Brain pericyte (primary cell): ENCODE measurements around the gene PLA2G5.
"Not testable (repeated sequence)": the region's sequence is repeated elsewhere in the genome, so short reads cannot be mapped to it uniquely, and the experiment has no call there.

Experiments used
- DNase-seq: peaks from one replicate; pipeline ENCODE4 v3.0.0-alpha.2; 2012; ENCODE audit warnings: low read depth, low spot score

Gene PLA2G5

DNA sequence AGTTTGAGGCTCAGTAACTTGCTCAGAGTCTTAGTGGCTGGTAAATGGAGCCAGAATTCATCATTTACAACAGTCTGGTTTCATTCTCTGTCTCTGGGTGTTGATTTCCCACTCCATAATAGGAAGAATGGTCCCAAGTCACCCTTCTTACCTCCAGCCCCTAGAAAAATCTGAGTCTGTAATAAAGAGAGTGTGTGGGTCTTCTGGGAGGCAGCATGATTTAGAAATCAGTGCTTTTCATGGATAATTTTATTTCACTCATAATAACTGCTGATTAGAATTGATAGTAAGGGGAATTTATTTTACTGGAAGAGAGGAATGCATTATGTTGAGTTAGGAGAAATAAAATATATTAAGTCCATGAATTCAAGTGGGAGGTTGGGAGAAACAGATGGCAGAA, 47.2 kb downstream of the PLA2G5 start:
- DNase-seq, result no peak

DNA sequence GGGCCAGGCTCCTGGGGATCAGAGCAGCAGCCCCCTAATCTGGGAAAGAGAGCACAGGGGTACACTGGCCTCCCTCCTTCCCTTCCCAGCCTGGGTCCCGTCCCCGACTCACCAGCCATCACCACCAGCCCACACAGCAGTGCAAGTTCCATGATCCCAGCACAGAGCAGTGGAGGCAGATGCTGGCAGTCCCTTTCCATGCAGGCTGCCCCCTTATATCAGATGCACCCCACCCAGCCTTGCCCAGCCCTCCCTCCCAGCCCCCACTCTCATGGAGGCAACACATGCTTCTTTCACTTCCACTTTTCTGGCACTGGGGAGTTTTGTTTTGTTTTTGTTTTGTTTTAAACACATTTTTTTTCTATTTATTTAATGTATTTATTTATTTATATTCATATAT, 49.4 kb downstream of the PLA2G5 start, which contains the start of gene PLA2G2D:
Gene PLA2G2D (minus strand): TSS at position 190 of the 400 bp plus-strand sequence. CDS start 38 bp downstream, at position 152.
- DNase-seq, result no peak

DNA sequence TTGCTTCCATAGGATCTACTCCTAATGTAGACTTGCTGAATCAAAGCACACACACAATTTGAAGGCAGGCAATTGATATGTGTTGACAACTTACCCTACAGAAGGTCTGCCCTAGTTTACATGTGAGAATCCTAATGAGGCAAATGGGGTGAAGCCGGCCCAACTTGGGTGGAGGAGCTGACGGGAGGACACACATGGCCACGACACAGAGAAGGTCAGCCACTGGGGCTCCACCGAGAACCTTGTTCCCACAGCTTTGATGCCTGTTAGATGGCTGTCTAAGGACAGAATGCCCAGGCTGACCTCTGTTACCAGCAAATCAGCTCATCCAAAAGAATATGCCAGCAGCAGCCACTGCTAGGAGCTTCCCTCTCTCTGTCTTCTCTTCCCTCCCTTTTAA, 50.8 kb downstream of the PLA2G5 start:
- DNase-seq, result no peak

DNA sequence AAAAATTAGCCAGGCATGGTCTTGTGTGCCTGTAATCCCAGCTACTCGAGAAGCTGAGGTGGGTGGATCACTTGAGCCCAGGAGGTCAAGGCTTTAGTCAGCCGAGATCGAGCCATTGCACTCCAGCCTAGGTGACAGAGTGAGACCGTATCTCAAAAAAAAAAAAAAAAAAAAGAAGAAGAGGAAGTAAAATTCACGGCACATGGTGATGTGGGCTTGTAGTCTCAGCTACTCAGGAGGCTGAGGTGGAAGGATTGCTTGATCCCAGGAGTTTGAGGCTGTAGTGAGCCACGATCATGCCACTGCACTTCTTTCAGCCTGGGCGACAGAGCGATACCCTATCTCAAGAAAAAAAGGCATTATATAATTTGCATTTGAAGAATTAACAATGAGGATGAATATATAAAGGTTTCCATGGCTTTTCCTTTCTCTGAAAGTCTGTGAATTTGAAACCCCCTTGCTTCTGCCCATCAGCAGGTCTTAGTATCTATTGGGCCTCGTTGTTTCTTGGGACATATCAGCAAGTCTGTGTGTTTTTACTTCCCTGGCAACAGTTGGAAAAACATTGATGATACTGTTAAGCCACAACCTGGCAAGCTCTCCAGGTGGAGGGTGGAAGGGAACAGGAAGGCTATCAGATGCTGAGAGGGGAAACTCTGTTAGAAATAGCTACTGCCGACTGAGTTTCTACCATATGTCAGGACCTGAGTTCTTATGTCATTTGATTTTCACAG, 53.9 kb downstream of the PLA2G5 start:
- DNase-seq, result no peak

DNA sequence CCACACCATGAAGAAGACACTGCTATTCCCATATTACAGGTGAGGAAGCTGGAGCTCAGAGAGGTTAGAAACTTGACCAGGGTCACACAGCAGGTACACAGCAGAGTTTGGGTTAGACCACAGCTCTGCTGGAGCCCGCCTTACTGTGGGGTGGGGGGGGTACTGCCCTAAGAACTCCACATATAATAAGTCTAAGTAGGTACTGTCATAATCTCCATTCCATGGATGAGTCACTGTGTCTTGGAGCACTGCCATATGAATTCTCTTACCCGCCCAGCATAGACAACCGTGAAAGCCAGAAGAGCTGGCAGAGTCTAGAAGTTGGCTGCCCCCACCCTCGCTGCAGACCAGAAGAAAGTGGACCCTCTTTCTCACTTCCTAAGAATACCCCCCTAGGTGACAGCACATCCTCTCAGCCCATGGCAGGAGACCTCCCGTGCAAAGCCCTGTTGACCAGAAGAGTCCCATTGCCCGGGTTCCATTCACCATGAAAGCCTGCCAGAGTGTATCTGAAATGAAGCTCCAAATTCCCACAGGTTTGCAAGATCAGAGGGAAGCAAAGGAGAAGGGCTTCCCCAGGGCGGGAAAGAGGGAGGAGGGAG, 54.6 kb downstream of the PLA2G5 start:
- DNase-seq, result no peak

DNA sequence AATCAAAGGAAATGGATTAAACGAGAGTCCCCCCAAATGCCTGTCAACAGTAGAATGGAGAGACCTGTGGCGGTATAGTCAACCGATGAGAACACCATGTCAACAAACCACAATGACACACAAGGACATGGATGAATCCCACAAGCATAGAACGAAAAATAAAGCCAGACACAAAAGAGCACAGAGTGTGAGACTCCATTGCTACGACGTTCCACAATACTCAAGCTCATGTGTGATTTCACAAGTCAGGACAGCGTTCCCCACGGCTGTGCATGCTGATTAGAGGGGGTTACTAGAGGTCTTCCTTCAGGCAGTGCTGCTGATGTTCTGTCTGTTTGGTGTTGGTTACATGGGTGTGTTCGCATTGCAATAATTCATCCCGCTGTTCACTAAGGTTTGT, 55.1 kb downstream of the PLA2G5 start:
- DNase-seq, result no peak

DNA sequence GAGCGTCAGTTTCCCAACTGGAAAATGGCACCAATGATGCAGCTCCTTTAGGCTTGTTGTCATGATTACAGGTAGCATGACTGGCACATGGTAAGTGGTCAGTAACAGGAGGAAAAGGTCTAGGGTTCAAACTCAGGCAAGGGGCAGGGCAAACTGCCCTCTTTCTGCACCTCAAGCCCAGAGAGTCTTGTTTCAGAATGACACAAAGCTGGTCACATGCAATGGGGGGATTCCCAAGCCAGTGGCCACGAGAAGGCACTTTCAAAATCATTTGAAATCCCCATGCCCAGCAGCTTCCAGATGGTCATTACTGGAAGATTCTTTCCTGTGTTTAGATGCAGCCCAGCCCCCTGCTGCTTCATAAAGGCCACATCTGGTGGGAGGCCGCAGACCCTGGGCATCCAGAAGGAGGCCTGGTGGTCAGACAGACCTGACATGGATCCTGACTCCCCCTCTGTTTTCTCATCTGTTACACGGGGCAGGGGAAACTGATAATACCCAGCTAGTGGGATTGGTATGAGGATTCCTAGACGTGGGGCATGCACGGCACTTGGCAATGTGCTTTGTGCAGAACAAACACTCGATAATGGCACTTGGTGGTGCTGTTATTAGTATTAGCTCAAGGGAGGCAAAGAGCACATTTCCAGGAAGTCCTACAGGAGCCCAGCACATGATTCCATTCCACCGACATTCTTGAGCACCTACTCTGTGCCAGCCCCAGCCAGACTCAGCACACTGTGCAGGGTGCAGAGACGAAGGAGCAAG, 56.2 kb downstream of the PLA2G5 start:
- no peak for DNase-seq

DNA sequence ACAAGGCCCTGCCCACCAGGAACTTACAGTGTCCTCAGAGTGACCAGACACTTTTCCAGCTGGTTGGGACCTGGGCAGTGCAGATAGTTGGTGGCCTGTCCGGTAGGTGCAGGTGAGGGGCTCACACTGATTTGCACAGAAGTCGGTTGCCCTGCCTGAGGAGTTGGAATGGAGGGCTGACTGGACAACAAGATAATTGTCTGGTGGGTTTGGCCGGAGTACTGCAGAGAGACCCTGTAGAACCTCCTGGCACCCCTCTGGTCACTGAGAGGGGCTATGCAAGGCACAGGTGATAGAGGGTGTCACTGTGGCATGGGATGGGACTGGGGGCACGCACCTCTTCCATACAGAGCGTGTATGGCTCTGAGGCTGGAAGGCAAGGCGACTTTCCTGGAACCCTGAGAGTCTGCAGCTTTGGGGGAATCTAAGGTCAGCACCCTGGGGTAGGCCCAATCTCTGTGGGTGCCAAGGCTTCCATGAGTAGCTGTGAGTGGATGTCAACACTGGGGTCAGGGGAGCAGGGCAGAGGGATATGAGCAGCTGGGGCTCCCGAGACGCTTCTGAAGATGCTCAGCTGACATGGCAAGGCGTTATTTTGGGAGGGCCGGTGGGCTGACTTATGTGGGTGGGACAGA, 56.9 kb downstream of the PLA2G5 start:
- no peak for DNase-seq

DNA sequence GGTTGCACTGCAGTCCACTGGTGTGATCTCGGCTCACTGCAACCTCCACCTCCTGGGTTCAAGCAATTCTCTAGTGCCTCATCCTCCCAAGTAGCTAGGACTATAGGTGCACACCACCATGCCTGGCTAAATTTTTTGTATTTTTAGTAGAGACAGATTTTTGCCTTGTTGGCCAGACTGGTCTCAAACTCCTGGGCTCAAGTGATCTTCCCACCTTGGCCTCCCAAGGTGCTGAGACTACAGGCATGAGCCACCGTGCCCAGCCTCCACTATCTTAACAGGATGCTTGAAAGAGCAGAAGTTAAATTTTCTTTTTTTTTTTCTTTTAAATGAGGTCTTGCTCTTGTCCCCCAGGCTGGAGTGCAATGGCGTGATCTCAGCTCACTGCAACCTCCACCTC, 60.5 kb downstream of the PLA2G5 start:
- not testable (repeated sequence) for DNase-seq

DNA sequence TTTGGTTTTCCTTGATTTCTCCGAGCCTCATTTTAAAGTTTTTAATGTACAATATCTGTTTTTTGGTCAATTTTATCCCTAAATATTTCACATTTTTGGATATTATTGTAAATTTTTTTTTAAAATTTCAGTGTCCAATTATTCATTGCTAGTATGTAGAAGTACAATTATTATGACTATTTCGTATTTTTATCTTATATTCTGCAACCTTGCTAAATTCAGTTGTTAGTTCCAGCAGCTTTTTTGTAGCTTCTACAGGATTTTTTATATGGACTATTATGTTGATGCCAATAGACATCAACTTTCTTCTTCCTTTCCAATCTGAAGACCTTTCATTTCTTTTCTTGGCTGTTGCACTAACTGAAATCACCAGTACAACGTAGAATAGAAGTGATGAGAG, 65.0 kb downstream of the PLA2G5 start:
- no peak for DNase-seq

DNA sequence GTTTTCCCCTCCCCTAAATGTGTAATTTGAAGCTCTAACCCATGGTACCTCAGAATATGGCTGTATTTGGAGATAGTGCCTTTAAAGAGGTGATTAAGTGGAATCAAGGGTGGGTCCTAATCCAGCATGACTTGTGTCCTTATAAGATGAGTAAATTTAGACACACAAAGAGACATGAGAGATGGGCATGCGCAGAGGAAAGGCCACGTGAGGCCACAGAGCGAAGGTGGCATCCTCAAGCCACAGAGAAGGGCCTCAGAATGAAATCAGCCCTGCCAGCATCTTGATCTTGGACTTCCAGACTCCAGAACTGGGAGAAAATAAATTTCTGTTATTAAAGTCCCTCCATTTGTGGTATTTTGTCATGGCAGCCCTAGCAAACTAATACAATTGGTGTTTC, 66.3 kb downstream of the PLA2G5 start:
- DNase-seq, result no peak

DNA sequence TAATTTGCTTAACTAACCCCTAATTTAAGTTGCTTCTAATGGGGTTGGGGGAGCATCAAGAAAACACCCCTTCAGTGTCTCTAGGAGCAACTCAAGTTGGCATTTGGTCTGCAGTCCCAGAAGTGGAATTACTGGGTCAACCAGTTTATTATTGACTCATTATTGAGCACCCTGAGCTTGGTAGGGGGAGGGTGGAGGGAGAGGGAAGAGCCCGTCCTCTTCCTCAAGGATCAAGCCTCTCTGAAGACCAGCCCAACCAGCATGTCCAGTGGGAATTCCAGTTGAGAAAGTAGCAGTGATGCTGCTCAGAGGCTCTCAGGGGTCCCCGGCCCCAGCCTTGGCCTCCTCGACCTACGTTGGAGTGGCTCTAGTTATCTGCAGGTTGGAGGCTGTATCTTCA, 67.1 kb downstream of the PLA2G5 start:
- no peak for DNase-seq

DNA sequence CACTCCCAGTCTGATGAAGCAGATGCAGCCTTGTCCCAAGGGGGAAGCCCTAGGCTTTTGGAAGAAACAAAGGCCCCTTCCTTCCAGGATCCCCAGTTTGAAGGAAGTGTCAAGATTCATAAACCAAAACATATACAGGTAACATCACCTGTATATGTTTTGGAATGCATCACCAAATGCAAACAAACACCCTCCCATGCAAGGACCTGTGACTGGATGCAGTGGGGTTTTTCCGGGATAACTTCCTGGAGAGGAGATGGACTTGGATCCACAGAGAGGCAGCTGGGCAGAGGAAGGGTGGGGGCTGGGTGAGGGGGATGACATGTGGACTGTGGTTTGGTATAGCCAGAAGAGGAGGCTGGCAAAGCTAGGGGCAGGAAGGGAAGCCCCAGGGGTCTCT, 67.6 kb downstream of the PLA2G5 start:
- no peak for DNase-seq

DNA sequence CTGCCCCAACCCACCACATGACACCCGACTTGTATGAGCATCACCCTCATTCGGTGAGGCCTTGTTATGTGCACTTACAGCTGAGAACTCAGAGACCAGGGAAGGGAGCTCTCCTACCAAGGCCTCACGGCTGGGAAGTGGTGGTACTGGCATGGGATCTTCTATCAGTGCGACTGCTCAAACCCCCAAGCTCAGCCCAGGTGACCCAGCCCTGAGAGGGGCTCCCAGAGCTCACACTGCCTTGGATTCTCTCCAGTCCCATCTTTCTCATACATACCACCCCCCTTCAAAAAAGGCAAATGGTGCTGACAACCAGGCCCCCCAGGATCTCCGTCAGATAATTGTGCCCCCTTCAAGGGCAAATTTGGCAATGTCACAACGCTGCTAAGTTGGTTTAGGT, 68.4 kb downstream of the PLA2G5 start:
- no peak for DNase-seq

DNA sequence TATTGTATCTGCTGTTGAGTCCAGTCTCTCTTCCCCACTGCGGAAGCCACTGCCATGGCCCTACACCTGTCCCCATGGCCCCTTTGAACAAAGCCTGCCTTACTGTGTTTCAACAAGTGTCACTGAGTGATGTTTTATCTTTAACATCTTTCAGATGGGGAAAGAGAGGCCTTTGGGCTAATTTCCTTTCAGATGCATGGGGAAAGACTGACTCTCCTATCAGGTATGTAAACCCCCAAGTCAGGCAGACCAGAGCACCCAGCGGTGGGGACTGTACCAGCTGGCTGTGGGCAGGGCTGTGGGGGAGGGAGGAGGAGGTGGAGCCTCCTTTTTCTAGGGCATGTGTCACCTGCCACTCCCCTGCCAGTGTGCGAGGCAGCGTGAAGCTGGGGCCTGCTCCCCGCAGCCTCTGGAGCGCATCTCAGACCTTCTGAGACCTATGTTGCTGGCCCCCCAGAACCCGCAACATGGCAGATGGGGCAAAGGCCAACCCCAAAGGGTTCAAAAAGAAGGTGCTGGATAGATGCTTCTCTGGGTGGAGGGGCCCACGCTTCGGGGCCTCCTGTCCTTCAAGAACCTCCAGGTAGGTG, 69.1 kb downstream of the PLA2G5 start, which contains the start of gene PLA2G2F:
Gene PLA2G2F (plus strand): TSS at position 363 of the 590 bp plus-strand sequence. CDS start 105 bp downstream, at position 468.
- DNase-seq, result no peak

DNA sequence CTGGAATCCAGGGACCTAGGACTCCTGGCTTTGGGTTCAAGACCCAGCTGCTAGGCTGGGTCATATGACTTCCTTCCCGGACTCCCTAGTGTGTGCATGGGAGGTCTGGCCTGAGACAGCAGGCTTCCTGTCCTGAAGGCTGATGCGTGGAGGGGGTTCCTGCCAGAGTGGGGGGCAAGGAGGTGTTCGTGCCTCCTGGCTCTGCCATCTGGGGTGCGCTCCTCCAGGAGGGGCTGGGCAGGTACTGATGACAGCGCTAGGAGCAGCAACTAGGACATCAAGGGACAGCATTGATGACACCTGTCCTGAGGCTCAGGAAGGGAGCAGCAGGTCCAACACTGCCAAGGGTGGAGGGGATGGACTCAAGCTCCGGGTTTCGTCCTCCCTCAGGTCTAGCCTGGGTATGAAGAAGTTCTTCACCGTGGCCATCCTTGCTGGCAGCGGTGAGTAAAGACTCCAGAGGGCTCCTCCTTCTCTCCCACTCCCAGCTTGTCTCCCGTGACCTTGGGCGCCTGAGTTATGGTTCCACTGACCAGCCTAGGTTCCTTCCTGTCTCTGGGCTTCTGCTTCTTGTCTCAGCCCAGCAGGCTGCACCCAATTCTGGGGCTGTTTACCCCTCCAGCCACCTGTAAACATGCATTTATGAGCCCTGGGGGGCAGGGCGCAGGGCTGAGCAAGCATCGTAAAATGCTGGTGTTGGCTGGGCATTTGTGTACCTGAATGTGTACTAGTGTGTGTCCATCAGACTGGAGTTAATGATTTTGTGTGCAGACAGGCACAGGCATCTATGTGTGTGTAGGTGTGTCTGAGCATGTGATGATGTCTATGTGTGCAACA, 70.0 kb downstream of the PLA2G5 start:
- DNase-seq, result no peak

DNA sequence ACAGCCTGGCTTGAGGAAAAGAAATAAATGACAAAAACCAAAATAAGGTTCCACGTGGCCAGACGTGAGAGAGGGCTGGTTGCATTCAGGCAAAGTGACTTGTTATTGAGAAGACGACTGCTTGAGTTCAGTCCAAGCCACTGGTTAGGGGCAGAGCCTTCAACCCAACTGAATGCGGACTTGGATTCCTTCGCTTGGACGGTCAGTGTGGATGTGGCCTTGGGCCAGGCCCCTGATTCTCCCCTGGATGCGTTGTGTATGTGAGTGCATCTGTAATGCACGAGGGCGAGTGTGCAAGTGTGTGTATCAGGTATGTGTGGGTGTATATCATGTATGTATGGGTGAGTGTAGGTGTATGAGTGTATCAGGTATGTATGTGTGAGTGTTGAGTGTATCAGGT, 71.0 kb downstream of the PLA2G5 start:
- no peak for DNase-seq

DNA sequence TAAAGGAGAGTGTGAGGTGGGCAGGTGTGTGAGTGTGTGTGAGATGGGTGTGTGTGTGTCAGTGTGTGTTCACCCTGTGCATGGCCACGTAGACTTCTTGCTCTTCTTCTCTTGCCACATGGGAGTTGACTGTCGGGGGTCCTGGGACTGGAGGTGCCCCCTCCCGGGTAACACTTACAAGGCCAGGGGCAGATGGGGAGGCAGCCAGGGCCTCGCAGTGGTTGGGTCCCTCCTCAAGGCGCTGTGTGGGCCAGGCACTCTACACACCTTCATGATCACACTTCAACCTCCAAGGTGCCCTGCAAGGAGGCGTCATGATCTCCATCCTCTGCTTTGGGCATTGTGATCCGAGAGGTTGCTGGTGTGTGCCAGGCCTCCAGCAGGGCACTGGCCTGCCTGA, 71.5 kb downstream of the PLA2G5 start:
- DNase-seq, result no peak
